PC-9 (cell line): ENCODE measurements around the gene ZNRF3. TPM values are rescaled to one million over a fixed set of nuclear protein-coding genes. Genes with fewer than 3 reads are reported as not detected.
"Not testable (repeated sequence)": the region's sequence is repeated elsewhere in the genome, so short reads cannot be mapped to it uniquely, and the experiment has no call there.

Source experiments
- BruUV-seq: library from RNA; stranded (reverse); fragments of 400-500 nt; replicated peaks from 2 replicates; lab custom pipeline; 2021; lab: Mats Ljungman, UMichigan
- CTCF ChIA-PET: fragments of 300-600 bp; sonication (Branson Sonifier 250); formaldehyde crosslinking; loops from one replicate; lab custom pipeline; 2022; ENCODE audit warnings: antibody characterized with exemption; lab: Charles Lee
- POLR2A ChIA-PET: fragments of 300-600 bp; sonication (Branson Sonifier 250); formaldehyde crosslinking; loops from one replicate; lab custom pipeline; 2022; ENCODE audit warnings: antibody characterized with exemption; ENCODE audit not compliant: unreplicated experiment; lab: Charles Lee
- DNase-seq, 2 experiments: peaks; one replicate each; pipeline versions ENCODE4 v3.0.0 to v3.0.0-alpha.2; 2015 to 2022; ENCODE audit warnings: mixed read lengths in 1 of 2
- H2AFZ ChIP-seq: fragments of 200-600 bp; sonication (generic); 2 replicates; pipeline ENCODE4 v1.8.1; 2017; ENCODE audit warnings: antibody characterized with exemption
- H3F3A ChIP-seq: fragments of 200-600 bp; sonication (generic); 2 replicates; pipeline ENCODE4 v1.8.1; 2017; ENCODE audit warnings: antibody characterized with exemption, mild to moderate bottlenecking, low read depth; ENCODE audit not compliant: insufficient read depth
- H3K27ac ChIP-seq: fragments of 200-600 bp; sonication (generic); 2 replicates; pipeline ENCODE4 v1.6.1; 2016; ENCODE audit warnings: mixed run types
- H3K27me3 ChIP-seq: fragments of 200-600 bp; sonication (generic); 2 replicates; pipeline ENCODE4 v1.6.1; 2016; ENCODE audit warnings: low read depth, mixed run types; ENCODE audit not compliant: insufficient read depth
- H3K36me3 ChIP-seq: fragments of 200-600 bp; sonication (generic); 2 replicates; pipeline ENCODE4 v1.6.1; 2016; ENCODE audit warnings: low read depth, mixed run types
- H3K4me1 ChIP-seq: fragments of 200-600 bp; sonication (generic); replicated peaks from 2 replicates; pipeline ENCODE4 v1.6.1; 2016; ENCODE audit warnings: mixed run types; ENCODE audit not compliant: insufficient read depth
- H3K4me2 ChIP-seq: fragments of 200-600 bp; sonication (generic); 2 replicates; pipeline ENCODE4 v1.6.1; 2017; ENCODE audit warnings: mixed run types
- H3K4me3 ChIP-seq: fragments of 200-600 bp; sonication (generic); 2 replicates; pipeline ENCODE4 v1.6.1; 2016; ENCODE audit warnings: mixed run types
- H3K79me2 ChIP-seq: fragments of 200-600 bp; sonication (generic); 2 replicates; pipeline ENCODE4 v1.6.1; 2017; ENCODE audit warnings: low read depth, mixed run types
- H3K9me2 ChIP-seq: fragments of 200-600 bp; sonication (generic); 2 replicates; pipeline ENCODE4 v1.8.1; 2017; ENCODE audit warnings: mild to moderate bottlenecking; ENCODE audit not compliant: insufficient read depth
- H3K9me3 ChIP-seq: fragments of 200-600 bp; sonication (generic); 2 replicates; pipeline ENCODE4 v1.8.1; 2016; ENCODE audit warnings: low read depth; ENCODE audit not compliant: insufficient read depth
- H4K20me1 ChIP-seq: fragments of 200-600 bp; sonication (generic); 2 replicates; pipeline ENCODE4 v1.8.1; 2017; ENCODE audit not compliant: insufficient read depth
- CTCF ChIP-seq: fragments of 200-600 bp; sonication (generic); conservative IDR thresholded peaks from 2 replicates; pipeline ENCODE4 v1.6.1; 2017; ENCODE audit warnings: mixed run types, antibody characterized with exemption, mild to moderate bottlenecking, moderate library complexity
- EZH2 ChIP-seq: fragments of 200-600 bp; sonication (generic); IDR thresholded peaks from 2 replicates; pipeline ENCODE4 v1.8.0; 2017; ENCODE audit warnings: antibody characterized with exemption, low read depth
- intact Hi-C: fragments of 100-400 bp; cut with micrococcal nuclease; formaldehyde crosslinking; loops from one replicate; pipeline ENCODE4 v1.10.0; 2022; ENCODE audit not compliant: unreplicated experiment
- total RNA-seq: library from RNA; stranded (reverse); gene quantifications from 2 replicates; pipeline ENCODE4 v1.2.3, GENCODE V29; 2021

ZNRF3 gene
- total RNA-seq, 1 experiment from 2014 or later: 5.2 TPM

GRCh38 chr22:29003552-29003951 is 120.2 kb downstream of the ZNRF3 start:
- no peaks in the 10 kb centered on the region for H3K79me2 ChIP-seq

GRCh38 chr22:29003975-29004646 is 120.7 kb downstream of the ZNRF3 start:
- ChIA-PET POLR2A (no interaction called here), CTCF (no interaction called here)
- H3K36me3 ChIP-seq: no peaks in the 10 kb centered on the region
- BruUV-seq: no TSS peak
- no peaks in the 10 kb centered on the region for H3K9me3 ChIP-seq
- no peak overlapping the region for H3K27ac ChIP-seq
- no peak overlapping the region for H3K4me2 ChIP-seq
- H3K79me2 ChIP-seq: no peaks in the 10 kb centered on the region
- no peak overlapping the region for H3K4me3 ChIP-seq
- intact Hi-C loops: no loop called here
- peak in 1 of 2 experiments; percentile 19 for DNase-seq
- H4K20me1 ChIP-seq: no peaks in the 10 kb centered on the region
- TF ChIP-seq EZH2 (no peak), CTCF (no peak)
- no peaks in the 10 kb centered on the region for H3K9me2 ChIP-seq
- H3K4me1 ChIP-seq: no peaks in the 10 kb centered on the region; the same call in 1 of the 2 replicates
- H3F3A ChIP-seq: no peaks in the 10 kb centered on the region; the same call in 1 of the 2 replicates
- H3K27me3 ChIP-seq: no peaks in the 10 kb centered on the region
- no peak overlapping the region for H2AFZ ChIP-seq

More at GRCh38 chr22:29003552-29003951, 120.2 kb downstream of the ZNRF3 start:
- Histone ChIP-seq H3K4me3 (no peak overlapping the region), H3F3A (no peaks in the 10 kb centered on the region; the same call in 1 of the 2 replicates), H4K20me1 (no peaks in the 10 kb centered on the region), H3K27ac (no peak overlapping the region), H3K27me3 (no peaks in the 10 kb centered on the region), H2AFZ (no peak overlapping the region), H3K9me3 (no peaks in the 10 kb centered on the region), H3K4me2 (no peak overlapping the region), H3K9me2 (no peaks in the 10 kb centered on the region), H3K36me3 (no peaks in the 10 kb centered on the region), H3K4me1 (no peaks in the 10 kb centered on the region; the same call in 1 of the 2 replicates)
- TF ChIP-seq EZH2 (no peak), CTCF (no peak)
- no TSS peak for BruUV-seq
- no peak for DNase-seq
- POLR2A ChIA-PET: no interaction called here
- CTCF ChIA-PET: no interaction called here
- intact Hi-C loops: no loop called here

GRCh38 chr22:29004647-29005371 is 121.4 kb downstream of the ZNRF3 start:
- Histone ChIP-seq H3K27me3 (no peaks in the 10 kb centered on the region), H3K27ac (no peak overlapping the region), H3K36me3 (no peaks in the 10 kb centered on the region), H3K9me2 (no peaks in the 10 kb centered on the region), H4K20me1 (no peaks in the 10 kb centered on the region), H3F3A (no peaks in the 10 kb centered on the region; the same call in 1 of the 2 replicates), H3K4me3 (no peak overlapping the region), H3K4me2 (no peak overlapping the region), H2AFZ (no peak overlapping the region), H3K9me3 (no peaks in the 10 kb centered on the region), H3K79me2 (no peaks in the 10 kb centered on the region), H3K4me1 (no peaks in the 10 kb centered on the region; the same call in 1 of the 2 replicates)
- no TSS peak for BruUV-seq
- intact Hi-C loops: no loop called here
- no peak for TF ChIP-seq CTCF
- no peak for TF ChIP-seq EZH2
- DNase-seq: no peak
- POLR2A ChIA-PET: no interaction called here
- CTCF ChIA-PET: no interaction called here

- H3K4me1 ChIP-seq, H3K9me3 ChIP-seq, intact Hi-C loops, DNase-seq, H3K9me2 ChIP-seq, H3K79me2 ChIP-seq, CTCF ChIA-PET, BruUV-seq, H3K27ac ChIP-seq, H4K20me1 ChIP-seq, H3K36me3 ChIP-seq, H3K27me3 ChIP-seq, POLR2A ChIA-PET, H2AFZ ChIP-seq, H3F3A ChIP-seq, H3K4me3 ChIP-seq, H3K4me2 ChIP-seq: not testable (repeated sequence)
Observed at GRCh38 chr22:29005754-29006153, 122.4 kb downstream of the ZNRF3 start.
